Tibial artery (tissue), 4 donors: ENCODE data around the gene MUC5AC.
"Not testable (repeated sequence)": the region's sequence is repeated elsewhere in the genome, so short reads cannot be mapped to it uniquely, and the experiment has no call there.

Experiments
- DNase-seq, 2 donors: peaks; one replicate each; pipeline ENCODE4 v3.0.0-alpha.2; 2019
- H3K27ac ChIP-seq, 2 donors: fragments of 200-600 bp; sonication (generic) in 1 of 2; 1 replicate in 1 of 2; 2 replicates in 1 of 2; pipeline ENCODE4 v1.5.1; 2018 to 2019; ENCODE audit warnings: mild to moderate bottlenecking in 1 of 2
- H3K27me3 ChIP-seq, 2 donors: fragments of 200-600 bp; sonication (generic) in 1 of 2; one replicate each; pipeline versions ENCODE4 v1.5.1 to v1.6.0; 2016 to 2019
- H3K36me3 ChIP-seq, 3 donors: fragments of 200-600 bp; sonication (generic) in 2 of 3; one replicate each; pipeline ENCODE4 v1.5.1; 2016 to 2019; ENCODE audit warnings: mild to moderate bottlenecking in 2 of 3
- H3K4me1 ChIP-seq, 4 donors: fragments of 200-600 bp; sonication (generic) in 2 of 4; 1 replicate in 3 of 4; 2 replicates in 1 of 4; pipeline ENCODE4 v1.5.1; 2016 to 2019
- H3K4me3 ChIP-seq, 2 donors: fragments of 200-600 bp; sonication (generic) in 1 of 2; 1 replicate in 1 of 2; 2 replicates in 1 of 2; pipeline ENCODE4 v1.5.1; 2018 to 2019; ENCODE audit warnings: mild to moderate bottlenecking in 2 of 2
- H3K9me3 ChIP-seq, 3 donors: fragments of 200-600 bp; sonication (generic) in 1 of 3; one replicate each; pipeline ENCODE4 v1.5.1; 2016 to 2019
- CTCF ChIP-seq, 2 experiments: fragments of 200-600 bp in 1 of 2; fragments of 450-650 bp in 1 of 2; IDR thresholded peaks; one replicate each; pipeline ENCODE4 v1.5.1; 2017 to 2019; ENCODE audit warnings: antibody characterized with exemption in 2 of 2, mild to moderate bottlenecking in 1 of 2, moderate library complexity in 1 of 2
- intact Hi-C: fragments of 100-400 bp; cut with DNase I; formaldehyde crosslinking; loops from one replicate; pipeline ENCODE4 v1.15.0; 2023; ENCODE audit warnings: low total_unique reads

MUC5AC gene

GRCh38 chr11:1209371-1210057 is 51.8 kb downstream of the MUC5AC start:
- Histone ChIP-seq H3K4me3 (no peak overlapping the region), H3K27ac (no peak overlapping the region), H3K36me3 (peaks cover 0 to 8% (median 0%) of the 10 kb centered on the region in 3 donors), H3K4me1 (no peaks in the 10 kb centered on the region), H3K9me3 (peaks cover 3 to 32% (median 11%) of the 10 kb centered on the region in 3 donors), H3K27me3 (peaks cover 0 to 15% of the 10 kb centered on the region in 2 donors)
- peak in 1 of 2 donors; percentile 53 for DNase-seq
- no peak for TF ChIP-seq CTCF (IDR thresholded peaks at IDR 0.05)
- intact Hi-C loops, result no loop called here

DNA sequence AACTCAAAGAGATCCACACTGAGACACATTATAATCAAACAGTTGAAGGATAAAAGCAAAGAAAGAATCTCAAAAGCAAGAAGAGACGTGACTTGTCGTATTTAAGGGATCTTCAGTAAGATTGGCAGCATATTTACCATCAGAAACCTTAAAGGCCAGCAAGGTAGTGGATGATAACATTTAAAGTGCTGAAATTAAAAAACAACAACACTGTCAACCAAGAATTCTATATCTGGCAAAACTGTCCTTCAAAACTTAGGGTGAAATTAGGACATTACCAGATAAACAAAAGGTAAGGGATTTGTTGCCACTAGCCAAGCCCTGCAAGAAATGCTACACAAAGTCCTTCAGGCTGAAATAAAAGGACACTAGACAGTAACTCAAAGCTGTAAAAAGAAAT is 54.1 kb downstream of the MUC5AC start:
- Histone ChIP-seq H3K9me3 (peaks cover 3 to 32% (median 11%) of the 10 kb centered on the region in 3 donors), H3K36me3 (peaks cover 0 to 8% (median 0%) of the 10 kb centered on the region in 3 donors), H3K4me1 (no peaks in the 10 kb centered on the region), H3K27ac (no peak overlapping the region), H3K4me3 (no peak overlapping the region), H3K27me3 (peaks cover 0 to 4% of the 10 kb centered on the region in 2 donors)
- intact Hi-C loops, result no loop called here
- no peak for TF ChIP-seq CTCF (IDR thresholded peaks at IDR 0.05)
- DNase-seq, result no peak

GRCh38 chr11:1215826-1216225 is 58.1 kb downstream of the MUC5AC start:
- DNase-seq, result peak in 1 of 2 donors; percentile 35
- Histone ChIP-seq H3K9me3 (peaks cover 3 to 20% (median 14%) of the 10 kb centered on the region in 3 donors), H3K27me3 (peaks cover 0 to 27% of the 10 kb centered on the region in 2 donors)
- intact Hi-C loops, H3K27ac ChIP-seq, H3K4me3 ChIP-seq, H3K4me1 ChIP-seq, H3K36me3 ChIP-seq: not testable (repeated sequence)

GRCh38 chr11:1217151-1217550 is 59.4 kb downstream of the MUC5AC start:
- peaks cover 0 to under 1% (median 0%) of the 10 kb centered on the region in 3 donors for H3K36me3 ChIP-seq
- peaks cover 0 to 10% (median 0%) of the 10 kb centered on the region in 4 donors for H3K4me1 ChIP-seq
- no peak for TF ChIP-seq CTCF (IDR thresholded peaks at IDR 0.05)
- H3K27me3 ChIP-seq, result peaks cover 0 to 40% of the 10 kb centered on the region in 2 donors
- H3K4me3 ChIP-seq, result no peak overlapping the region
- intact Hi-C loops, result no loop called here
- peak in 1 of 2 donors; percentile 52 for DNase-seq
- no peak overlapping the region for H3K27ac ChIP-seq
- peaks cover 0 to 7% (median 3%) of the 10 kb centered on the region in 3 donors for H3K9me3 ChIP-seq

GRCh38 chr11:1218256-1218787 is 60.6 kb downstream of the MUC5AC start:
- peak in 1 of 2 donors; percentile 24 for DNase-seq

More at GRCh38 chr11:1218256-1218787, 60.6 kb downstream of the MUC5AC start:
- no peak for TF ChIP-seq CTCF (IDR thresholded peaks at IDR 0.05)
- Histone ChIP-seq H3K4me1 (peaks cover 0 to 21% (median 0%) of the 10 kb centered on the region in 4 donors), H3K9me3 (peaks cover 0 to 3% (median 0%) of the 10 kb centered on the region in 3 donors), H3K36me3 (no peaks in the 10 kb centered on the region), H3K4me3 (no peak overlapping the region), H3K27me3 (peaks cover 0 to 52% of the 10 kb centered on the region in 2 donors), H3K27ac (no peak overlapping the region)
- intact Hi-C loops, result no loop called here
